ENCODE measurements around the gene SMARCAL1.

DNA sequence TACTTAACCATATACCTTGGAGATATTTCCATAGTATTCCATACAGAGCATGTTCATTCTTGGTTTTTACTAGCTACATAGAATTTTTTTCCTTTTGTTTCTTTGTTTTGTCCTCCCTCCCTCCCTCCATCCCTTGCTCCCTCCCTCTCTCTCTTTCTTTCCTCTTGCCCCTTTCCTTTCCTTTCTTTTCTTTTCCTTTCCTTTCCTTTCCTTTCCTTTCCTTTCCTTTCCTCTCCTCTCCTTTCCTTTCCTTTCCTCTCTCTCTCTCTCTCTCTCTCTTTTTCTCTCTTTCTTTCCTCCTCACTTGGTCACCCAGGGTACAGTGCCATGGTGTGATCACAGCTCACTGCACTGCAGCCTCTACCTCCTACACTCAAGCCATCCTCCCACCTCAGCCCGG lies 114.7 kb downstream of the SMARCAL1 start:
- TF ChIP-seq CTCF (IDR thresholded peaks at IDR 0.05) (no peak), EP300 (IDR thresholded peaks at IDR 0.05) (no peak), POLR2AphosphoS5 (IDR thresholded peaks at IDR 0.05) (no peak), POLR2A (IDR thresholded peaks at IDR 0.05) (no peak)
